HUDEP-2 (cell line): ENCODE data around the gene GABRP.

Source experiments
- DNase-seq, 76 experiments: peaks; one replicate each; lab custom pipeline; 2025; ENCODE audit not compliant: unreplicated experiment in 76 of 76; lab: John Stamatoyannopoulos, UW

GABRP gene

GRCh38 chr5:170857066-170857465 is 73.5 kb downstream of the GABRP start:
- DNase-seq = no peak

- DNase-seq = no peak
These were observed 76.9 kb downstream of the GABRP start for GRCh38 chr5:170860415-170860814.

- peak in 1 of 76 experiments; percentile 23 for DNase-seq
These were observed 77.5 kb downstream of the GABRP start for GRCh38 chr5:170860818-170861666.

GRCh38 chr5:170861667-170861916 is 78.1 kb downstream of the GABRP start:
- DNase-seq = peak in 6 of 76 experiments; percentile 23 to 73 (median 52)

GRCh38 chr5:170861917-170862766 is 78.6 kb downstream of the GABRP start, which contains the start of gene RANBP17:
Gene RANBP17, plus strand, starts transcription at chr5:170862018.
- peak in 64 of 76 experiments; percentile 12 to 73 (median 52) for DNase-seq

- no peak for DNase-seq
These were observed 80.1 kb downstream of the GABRP start for GRCh38 chr5:170863646-170864045.
